Transverse colon (tissue), 4 donors: ENCODE measurements around the gene C10orf67.

Experiments
- CTCF ChIP-seq, 5 experiments: fragments of 200-600 bp in 3 of 5; fragments of 450-650 bp in 2 of 5; sonication (generic) in 3 of 5; IDR thresholded peaks; 1 replicate in 2 of 5; 2 replicates in 3 of 5; pipeline ENCODE4 v1.5.1; 2016 to 2017; ENCODE audit warnings: antibody characterized with exemption in 5 of 5, inconsistent platforms in 3 of 5, mild to moderate bottlenecking in 2 of 5, moderate library complexity in 1 of 5
- EP300 ChIP-seq: sonication (generic); formaldehyde crosslinking; IDR thresholded peaks from one replicate; pipeline ENCODE4 v1.6.1; 2017; ENCODE audit warnings: antibody characterized with exemption, low read depth
- POLR2A ChIP-seq: fragments of 450-650 bp; IDR thresholded peaks from one replicate; pipeline ENCODE4 v1.6.1; 2016; ENCODE audit warnings: antibody characterized with exemption, mild to moderate bottlenecking, moderate library complexity
- POLR2AphosphoS5 ChIP-seq, 3 donors: sonication (generic); formaldehyde crosslinking; IDR thresholded peaks; one replicate each; pipeline ENCODE4 v1.6.1; 2016; ENCODE audit warnings: antibody characterized with exemption in 3 of 3

- TF ChIP-seq POLR2A (no peak), CTCF (IDR thresholded peaks at IDR 0.05) (no peak), POLR2AphosphoS5 (IDR thresholded peaks at IDR 0.05) (no peak), EP300 (no peak)
These were observed 28.2 kb downstream of the C10orf67 start for GRCh38 chr10:23316406-23316805.
